ENCODE measurements around the gene GRIK4.

- TF ChIP-seq YY1 (IDR thresholded peaks at IDR 0.05) (no peak), SP1 (IDR thresholded peaks at IDR 0.05) (no peak), RXRA (IDR thresholded peaks at IDR 0.05) (no peak)
- TF ChIP-seq, protein P1, sequence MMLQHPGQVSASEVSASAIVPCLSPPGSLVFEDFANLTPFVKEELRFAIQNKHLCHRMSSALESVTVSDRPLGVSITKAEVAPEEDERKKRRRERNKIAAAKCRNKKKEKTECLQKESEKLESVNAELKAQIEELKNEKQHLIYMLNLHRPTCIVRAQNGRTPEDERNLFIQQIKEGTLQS (IDR thresholded peaks at IDR 0.05): no peak
- TF ChIP-seq, protein P2, sequence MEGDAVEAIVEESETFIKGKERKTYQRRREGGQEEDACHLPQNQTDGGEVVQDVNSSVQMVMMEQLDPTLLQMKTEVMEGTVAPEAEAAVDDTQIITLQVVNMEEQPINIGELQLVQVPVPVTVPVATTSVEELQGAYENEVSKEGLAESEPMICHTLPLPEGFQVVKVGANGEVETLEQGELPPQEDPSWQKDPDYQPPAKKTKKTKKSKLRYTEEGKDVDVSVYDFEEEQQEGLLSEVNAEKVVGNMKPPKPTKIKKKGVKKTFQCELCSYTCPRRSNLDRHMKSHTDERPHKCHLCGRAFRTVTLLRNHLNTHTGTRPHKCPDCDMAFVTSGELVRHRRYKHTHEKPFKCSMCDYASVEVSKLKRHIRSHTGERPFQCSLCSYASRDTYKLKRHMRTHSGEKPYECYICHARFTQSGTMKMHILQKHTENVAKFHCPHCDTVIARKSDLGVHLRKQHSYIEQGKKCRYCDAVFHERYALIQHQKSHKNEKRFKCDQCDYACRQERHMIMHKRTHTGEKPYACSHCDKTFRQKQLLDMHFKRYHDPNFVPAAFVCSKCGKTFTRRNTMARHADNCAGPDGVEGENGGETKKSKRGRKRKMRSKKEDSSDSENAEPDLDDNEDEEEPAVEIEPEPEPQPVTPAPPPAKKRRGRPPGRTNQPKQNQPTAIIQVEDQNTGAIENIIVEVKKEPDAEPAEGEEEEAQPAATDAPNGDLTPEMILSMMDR (IDR thresholded peaks at IDR 0.05; ENCODE audit: low read depth, low read length, missing input control): no peak
Measured at GRCh38 chr11:120516461-120517389, 5.2 kb downstream of the GRIK4 start.

All from liver (tissue), 3 donors.